Body of pancreas (tissue), 4 donors: ENCODE data around the gene PARP4. TPM values are rescaled to one million over a fixed set of nuclear protein-coding genes. Genes with fewer than 3 reads are reported as not detected.
"Not testable (repeated sequence)": the region's sequence is repeated elsewhere in the genome, so short reads cannot be mapped to it uniquely, and the experiment has no call there.

Source experiments
- ATAC-seq: fragments of 150-250 bp; one replicate; pipeline ENCODE4 v1.9.1; 2016
- DNase-seq, 4 donors: peaks; one replicate each; pipeline ENCODE4 v3.0.0-alpha.2; 2019
- H3K27ac ChIP-seq, 4 donors: fragments of 200-600 bp; sonication (generic); 1 replicate in 3 of 4; 2 replicates in 1 of 4; pipeline versions ENCODE4 v1.5.1 to v1.6.1; 2016 to 2019; ENCODE audit warnings: mild to moderate bottlenecking in 1 of 4, mixed read lengths in 1 of 4, moderate library complexity in 1 of 4
- H3K27me3 ChIP-seq, 2 donors: fragments of 200-600 bp; sonication (generic); one replicate each; pipeline ENCODE4 v1.6.0; 2016; ENCODE audit warnings: mild to moderate bottlenecking in 1 of 2
- H3K36me3 ChIP-seq, 2 donors: fragments of 200-600 bp; sonication (generic); replicated peaks in 1 of 2; 2 replicates each; pipeline ENCODE4 v1.5.1; 2016; ENCODE audit warnings: low read depth in 2 of 2; ENCODE audit not compliant: insufficient read depth in 1 of 2
- H3K4me1 ChIP-seq: fragments of 200-600 bp; sonication (generic); one replicate; pipeline ENCODE4 v1.6.0; 2016
- H3K4me3 ChIP-seq, 2 donors: fragments of 200-600 bp; sonication (generic); 1 replicate in 1 of 2; 2 replicates in 1 of 2; pipeline ENCODE4 v1.5.1; 2016 to 2019
- H3K9me3 ChIP-seq, 3 donors: fragments of 200-600 bp; sonication (generic); 1 replicate in 2 of 3; 2 replicates in 1 of 3; pipeline ENCODE4 v1.5.1; 2016
- POLR2A ChIP-seq, 3 donors: fragments of 450-650 bp; IDR thresholded peaks; one replicate each; pipeline ENCODE4 v1.6.1; 2016; ENCODE audit warnings: antibody characterized with exemption in 3 of 3, mild to moderate bottlenecking in 2 of 3
- WGBS, 2 donors: methylation state at CpG; one replicate each; pipeline ENCODE4 v1.1.5; 2017; 5-methylcytosine and 5-hydroxymethylcytosine counted together
- intact Hi-C: fragments of 100-400 bp; cut with DNase I; formaldehyde crosslinking; loops from one replicate; pipeline ENCODE4 v1.15.1; 2023
- total RNA-seq, 2 donors: library from RNA; depleted of rRNA; stranded (reverse); fragments of >200 nt; gene quantifications; one replicate each; pipeline ENCODE4 v1.1.0, GENCODE V29; 2016
- TF ChIP-seq, protein P1 (sequence below), 7 experiments: fragments of 450-650 bp in 4 of 7; fragments of 200-600 bp in 3 of 7; sonication (generic) in 3 of 7; IDR thresholded peaks; one replicate each; pipeline ENCODE4 v1.5.1; 2016 to 2019; ENCODE audit warnings: antibody characterized with exemption in 7 of 7

PARP4 gene
- total RNA-seq: 10 to 100 TPM; 30.0 to 32.7 TPM

DNA sequence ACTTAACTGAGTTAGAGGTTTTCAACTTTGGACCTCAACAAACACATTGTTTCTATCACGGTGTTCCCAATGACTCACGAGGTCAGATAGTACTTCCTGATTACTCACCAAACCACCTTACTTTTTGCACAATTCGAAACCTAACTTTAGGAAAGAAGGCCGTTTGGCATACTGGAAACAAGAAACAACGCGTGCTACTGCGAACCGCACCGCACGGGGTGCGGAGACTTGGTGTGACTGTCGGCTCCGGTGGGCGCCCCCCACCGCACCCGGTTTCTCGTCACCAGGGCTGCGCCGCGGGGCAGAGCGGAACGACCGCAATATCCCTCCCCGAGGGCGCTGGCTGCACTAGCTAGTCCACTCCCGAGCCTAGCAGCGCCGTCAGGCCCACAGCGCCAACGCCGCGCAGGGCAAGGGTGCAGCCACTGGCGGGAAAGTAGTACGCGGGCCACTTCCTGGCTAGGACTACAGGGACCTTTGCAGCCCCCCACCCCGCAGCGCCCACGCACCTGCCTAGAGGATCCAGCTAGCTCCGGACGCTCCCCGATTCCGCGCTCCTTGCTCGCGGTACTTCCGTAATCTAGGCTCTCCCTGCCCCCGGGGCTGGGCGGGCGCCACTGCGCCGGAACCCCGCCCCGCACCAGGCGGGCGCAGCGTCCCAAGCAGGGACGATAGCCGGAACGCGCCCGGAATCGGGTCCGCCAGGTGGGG is at the start of gene PARP4:
TSS of gene PARP4 (minus strand) at position 582 of the 711 bp plus-strand sequence. CDS start 9,002 bp downstream, outside the sequence.
- WGBS, 2 donors: 0 to 1% methylated on average over 33 to 46 of the region's 63 CpGs
- H3K4me3 ChIP-seq: peak within 1 kb of the TSS; percentile 48 to 65
- peaks cover 19% of the 10 kb centered on the region for H3K4me1 ChIP-seq
- peak within 1 kb of the TSS; percentile 87 to 99 (median 97) for H3K27ac ChIP-seq
- no peaks in the 10 kb centered on the region for H3K9me3 ChIP-seq
- H3K27me3 ChIP-seq: no peaks in the 10 kb centered on the region
- H3K36me3 ChIP-seq: no peaks in the 10 kb centered on the region
- ATAC-seq (peak; percentile 94), DNase-seq (peak; percentile 74 to 85 (median 78))
- TF ChIP-seq, protein P1, sequence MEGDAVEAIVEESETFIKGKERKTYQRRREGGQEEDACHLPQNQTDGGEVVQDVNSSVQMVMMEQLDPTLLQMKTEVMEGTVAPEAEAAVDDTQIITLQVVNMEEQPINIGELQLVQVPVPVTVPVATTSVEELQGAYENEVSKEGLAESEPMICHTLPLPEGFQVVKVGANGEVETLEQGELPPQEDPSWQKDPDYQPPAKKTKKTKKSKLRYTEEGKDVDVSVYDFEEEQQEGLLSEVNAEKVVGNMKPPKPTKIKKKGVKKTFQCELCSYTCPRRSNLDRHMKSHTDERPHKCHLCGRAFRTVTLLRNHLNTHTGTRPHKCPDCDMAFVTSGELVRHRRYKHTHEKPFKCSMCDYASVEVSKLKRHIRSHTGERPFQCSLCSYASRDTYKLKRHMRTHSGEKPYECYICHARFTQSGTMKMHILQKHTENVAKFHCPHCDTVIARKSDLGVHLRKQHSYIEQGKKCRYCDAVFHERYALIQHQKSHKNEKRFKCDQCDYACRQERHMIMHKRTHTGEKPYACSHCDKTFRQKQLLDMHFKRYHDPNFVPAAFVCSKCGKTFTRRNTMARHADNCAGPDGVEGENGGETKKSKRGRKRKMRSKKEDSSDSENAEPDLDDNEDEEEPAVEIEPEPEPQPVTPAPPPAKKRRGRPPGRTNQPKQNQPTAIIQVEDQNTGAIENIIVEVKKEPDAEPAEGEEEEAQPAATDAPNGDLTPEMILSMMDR (IDR thresholded peaks at IDR 0.05): peak in 2 of 7 experiments; percentile 11 to 16
- TF ChIP-seq POLR2A (IDR thresholded peaks at IDR 0.05): peak; percentile 83 to 94 (median 92)
- intact Hi-C loops: no loop called here

DNA sequence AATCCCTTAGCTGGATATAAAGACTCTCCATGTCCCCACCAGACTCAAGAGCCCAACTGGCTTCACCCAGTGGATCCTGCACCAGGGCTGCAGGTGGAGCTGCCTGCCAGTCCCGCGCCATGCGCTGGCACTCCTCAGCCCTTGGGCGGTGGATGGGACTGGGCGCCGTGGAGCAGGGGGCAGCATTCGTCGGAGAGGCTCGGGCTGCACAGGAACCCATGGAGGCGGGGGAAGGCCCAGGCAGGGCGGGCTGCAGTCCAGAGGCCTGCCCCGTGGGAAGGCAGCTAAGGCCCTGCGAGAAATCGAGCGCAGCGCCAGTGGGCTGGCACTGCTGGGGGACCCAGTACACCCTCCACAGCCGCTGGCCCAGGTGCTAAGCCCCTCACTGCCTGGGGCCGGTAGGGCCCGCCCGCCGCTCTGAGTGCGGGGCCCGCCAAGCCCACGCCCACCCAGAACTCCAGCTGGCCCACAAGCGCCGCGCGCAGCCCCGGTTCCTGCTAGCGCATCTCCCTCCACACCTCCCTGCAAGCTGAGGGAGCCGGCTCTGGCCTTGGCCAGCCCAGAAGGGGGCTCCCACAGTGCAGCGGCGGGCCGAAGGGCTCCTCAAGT is 48.1 kb upstream of the PARP4 start:
- H3K27ac ChIP-seq, DNase-seq, ATAC-seq, H3K27me3 ChIP-seq, H3K9me3 ChIP-seq, intact Hi-C loops, H3K4me1 ChIP-seq, H3K4me3 ChIP-seq, H3K36me3 ChIP-seq: not testable (repeated sequence)
- WGBS, 2 donors: 92 to 98% methylated on average over 6 to 23 of the region's 34 CpGs

DNA sequence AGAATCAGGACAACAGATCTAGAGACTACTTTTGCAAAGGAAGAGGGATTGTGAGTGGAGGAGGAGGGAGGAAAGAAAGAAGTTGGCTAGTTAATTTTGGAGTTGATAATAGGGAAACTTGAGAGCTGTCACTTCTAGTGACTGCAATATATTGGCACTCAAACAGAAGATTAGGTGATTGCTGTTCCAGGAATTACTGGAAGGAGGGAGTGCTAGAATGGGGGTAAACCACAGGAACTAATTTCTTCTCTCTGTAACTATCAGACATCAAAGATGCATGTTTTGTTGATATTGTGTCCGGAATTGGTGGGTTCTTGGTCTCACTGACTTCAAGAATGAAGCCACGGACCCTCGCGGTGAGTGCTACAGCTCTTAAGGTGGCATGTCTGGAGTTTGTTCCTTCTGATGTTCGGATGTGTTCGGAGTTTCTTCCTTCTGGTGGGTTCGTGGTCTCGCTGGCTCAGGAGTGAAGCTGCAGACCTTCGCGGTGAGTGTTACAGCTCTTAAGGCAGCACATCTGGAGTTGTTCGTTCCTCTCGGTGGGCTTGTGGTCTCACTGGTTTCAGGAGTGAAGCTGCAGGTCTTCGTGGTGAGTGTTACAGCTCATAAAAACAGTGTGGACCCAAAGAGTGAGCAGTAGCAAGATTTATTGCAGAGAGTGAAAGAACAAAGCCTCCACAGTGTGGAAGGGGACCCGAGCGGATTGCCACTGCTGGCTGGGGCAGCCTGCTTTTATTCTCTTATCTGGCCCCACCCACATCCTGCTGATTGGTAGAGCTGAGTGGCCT is 47.0 kb upstream of the PARP4 start:
- H3K27me3 ChIP-seq, H3K27ac ChIP-seq, H3K4me1 ChIP-seq, H3K36me3 ChIP-seq, DNase-seq, intact Hi-C loops, ATAC-seq, H3K9me3 ChIP-seq, H3K4me3 ChIP-seq: not testable (repeated sequence)
- 58 to 80% methylated on average over 11 to 15 of the region's 15 CpGs for WGBS, 2 donors

DNA sequence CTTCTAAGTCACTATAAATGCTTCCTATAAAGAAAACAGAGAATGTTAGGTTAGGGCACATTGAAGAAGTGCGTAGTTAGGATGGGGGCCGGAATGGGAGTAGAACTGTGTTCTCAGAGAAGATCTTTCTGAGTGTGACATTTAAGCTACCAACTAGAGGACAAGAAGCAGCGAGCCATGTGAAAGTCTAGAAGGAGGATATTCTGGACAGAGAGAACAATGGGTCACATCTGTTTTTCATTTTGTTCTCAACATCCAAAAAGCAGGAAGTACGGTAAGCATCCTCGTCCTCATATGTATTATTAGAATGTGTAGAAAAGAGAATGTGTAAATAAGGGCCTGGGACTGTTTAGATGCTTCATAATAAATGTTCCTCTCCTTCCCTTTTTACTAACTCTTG is 44.5 kb upstream of the PARP4 start:
- no peaks in the 10 kb centered on the region for H3K9me3 ChIP-seq
- no peak overlapping the region for H3K27ac ChIP-seq
- H3K4me1 ChIP-seq: no peaks in the 10 kb centered on the region
- intact Hi-C loops: no loop called here
- DNase-seq (no peak), ATAC-seq (no peak)
- no peak overlapping the region for H3K4me3 ChIP-seq
- 77 to 80% methylated on average over 5 of the region's 5 CpGs for WGBS, 2 donors
- TF ChIP-seq POLR2A (IDR thresholded peaks at IDR 0.05): no peak
- TF ChIP-seq, protein P1 (IDR thresholded peaks at IDR 0.05): no peak
- H3K27me3 ChIP-seq: no peaks in the 10 kb centered on the region
- no peaks in the 10 kb centered on the region for H3K36me3 ChIP-seq

DNA sequence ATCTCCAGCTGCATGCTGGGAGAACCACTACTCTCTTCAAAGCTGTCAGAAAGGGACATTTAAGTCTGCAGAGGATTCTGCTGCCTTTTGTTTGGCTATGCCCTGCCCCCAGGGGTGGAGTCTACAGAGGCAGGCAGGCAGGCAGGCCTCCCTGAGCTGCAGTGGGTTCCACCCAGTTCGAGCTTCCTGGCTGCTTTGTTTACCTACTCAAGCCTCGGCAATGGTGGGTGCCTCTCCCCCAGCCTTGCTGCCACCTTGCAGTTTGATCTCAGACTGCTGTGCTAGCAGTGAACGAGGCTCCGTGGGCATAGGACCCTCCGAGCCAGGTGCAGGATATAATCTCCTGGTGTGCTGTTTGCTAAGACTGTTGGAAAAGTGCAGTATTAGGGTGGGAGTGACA is 41.3 kb upstream of the PARP4 start:
- H3K4me1 ChIP-seq, H3K4me3 ChIP-seq, H3K27ac ChIP-seq, ATAC-seq, H3K27me3 ChIP-seq, intact Hi-C loops, H3K9me3 ChIP-seq, H3K36me3 ChIP-seq, DNase-seq: not testable (repeated sequence)
- WGBS, 2 donors: 58 to 68% methylated on average over 5 of the region's 5 CpGs

DNA sequence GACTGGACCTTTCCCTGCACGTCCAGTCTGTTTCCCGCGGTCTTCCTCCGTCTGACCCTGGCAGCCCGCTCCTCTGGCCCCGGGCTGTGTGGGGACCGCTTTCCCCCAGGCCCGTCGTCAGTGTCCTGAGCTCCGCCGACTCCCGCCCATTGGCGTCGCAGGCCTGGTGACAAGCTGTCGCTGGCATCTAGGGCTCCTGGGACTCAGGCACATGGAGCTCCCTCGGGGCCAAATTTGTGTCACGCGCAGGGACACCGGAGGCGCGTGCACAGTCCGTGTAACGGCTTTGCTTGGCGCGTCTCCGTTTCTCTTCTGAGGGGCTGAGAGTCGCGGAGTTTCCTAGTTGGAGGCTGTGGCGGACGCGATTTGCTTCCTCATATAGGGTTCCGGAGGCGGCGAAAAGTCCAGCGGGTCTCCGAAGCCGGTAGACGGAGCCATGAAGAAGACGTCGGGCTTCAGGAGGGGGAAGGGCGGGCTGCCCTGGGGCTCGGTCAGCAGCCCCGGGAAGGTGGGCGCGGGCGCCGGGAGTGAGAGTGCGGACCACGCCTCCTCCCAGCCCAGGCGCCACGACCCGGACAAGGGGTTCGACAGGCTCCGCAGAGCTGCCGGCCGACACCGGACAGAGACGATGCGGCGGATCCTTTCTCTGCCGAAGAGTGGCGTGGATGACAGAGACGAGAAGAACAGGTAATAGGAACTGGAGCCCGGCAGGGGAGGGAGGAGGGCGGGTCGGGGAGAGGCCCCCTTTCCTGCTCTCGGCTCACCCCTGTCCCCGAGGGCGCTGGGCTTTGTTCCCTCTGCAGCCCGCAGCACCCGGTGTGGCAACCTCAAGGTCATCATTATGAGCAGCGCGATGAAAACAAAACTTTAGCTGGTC is 29.1 kb upstream of the PARP4 start:
- H3K9me3 ChIP-seq, H3K27me3 ChIP-seq, H3K36me3 ChIP-seq, H3K27ac ChIP-seq, H3K4me1 ChIP-seq, intact Hi-C loops: not testable (repeated sequence)
- DNase-seq (peak in 3 of 4 donors; percentile 19 to 45 (median 32)), ATAC-seq (peak; percentile 40)
- peak overlapping the region in 1 of 2 donors; percentile 12 for H3K4me3 ChIP-seq
- 3 to 6% methylated on average over 26 to 58 of the region's 73 CpGs for WGBS, 2 donors
